ENCODE data around the gene DPH6. TPM values are rescaled to one million over a fixed set of nuclear protein-coding genes. Genes with fewer than 3 reads are reported as not detected.

The DPH6 gene
- total RNA-seq, 1 donor from 2014 or later: 20.6 TPM

DNA sequence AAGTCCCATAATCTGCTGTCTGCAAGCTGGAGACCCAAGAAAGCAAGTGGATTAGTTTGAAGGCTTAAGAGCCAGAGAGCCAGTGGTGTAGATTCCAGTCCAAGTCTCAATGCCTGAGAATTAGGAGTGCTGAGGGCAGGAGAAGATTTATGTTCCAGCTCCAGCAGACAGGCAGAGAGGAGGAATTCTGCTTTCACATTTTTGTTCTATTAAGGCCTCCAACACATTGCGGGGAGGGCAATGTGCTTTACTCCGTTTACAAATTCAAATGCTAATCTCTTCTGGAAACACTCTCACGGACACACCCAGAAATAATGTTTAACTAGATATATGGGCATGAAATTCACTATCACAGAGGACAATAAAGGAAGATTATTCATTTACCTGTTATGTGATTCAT, 54.0 kb downstream of the DPH6 start:
- TF ChIP-seq, protein P1, sequence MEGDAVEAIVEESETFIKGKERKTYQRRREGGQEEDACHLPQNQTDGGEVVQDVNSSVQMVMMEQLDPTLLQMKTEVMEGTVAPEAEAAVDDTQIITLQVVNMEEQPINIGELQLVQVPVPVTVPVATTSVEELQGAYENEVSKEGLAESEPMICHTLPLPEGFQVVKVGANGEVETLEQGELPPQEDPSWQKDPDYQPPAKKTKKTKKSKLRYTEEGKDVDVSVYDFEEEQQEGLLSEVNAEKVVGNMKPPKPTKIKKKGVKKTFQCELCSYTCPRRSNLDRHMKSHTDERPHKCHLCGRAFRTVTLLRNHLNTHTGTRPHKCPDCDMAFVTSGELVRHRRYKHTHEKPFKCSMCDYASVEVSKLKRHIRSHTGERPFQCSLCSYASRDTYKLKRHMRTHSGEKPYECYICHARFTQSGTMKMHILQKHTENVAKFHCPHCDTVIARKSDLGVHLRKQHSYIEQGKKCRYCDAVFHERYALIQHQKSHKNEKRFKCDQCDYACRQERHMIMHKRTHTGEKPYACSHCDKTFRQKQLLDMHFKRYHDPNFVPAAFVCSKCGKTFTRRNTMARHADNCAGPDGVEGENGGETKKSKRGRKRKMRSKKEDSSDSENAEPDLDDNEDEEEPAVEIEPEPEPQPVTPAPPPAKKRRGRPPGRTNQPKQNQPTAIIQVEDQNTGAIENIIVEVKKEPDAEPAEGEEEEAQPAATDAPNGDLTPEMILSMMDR (IDR thresholded peaks at IDR 0.05; ENCODE audit: unreplicated experiment): no peak
- Mint-ChIP-seq H3K9me3 (peaks cover 19% of the 10 kb centered on the region), H3K27me3 (ENCODE audit: low read depth) (no peaks in the 10 kb centered on the region), H3K4me3 (no peak overlapping the region), H3K36me3 (peaks cover 26% of the 10 kb centered on the region), H3K4me1 (peaks cover 2% of the 10 kb centered on the region), H3K27ac (no peak overlapping the region)
- no peak for DNase-seq (ENCODE audit: low spot score in 2 of 2, unreplicated experiment in 2 of 2)

DNA sequence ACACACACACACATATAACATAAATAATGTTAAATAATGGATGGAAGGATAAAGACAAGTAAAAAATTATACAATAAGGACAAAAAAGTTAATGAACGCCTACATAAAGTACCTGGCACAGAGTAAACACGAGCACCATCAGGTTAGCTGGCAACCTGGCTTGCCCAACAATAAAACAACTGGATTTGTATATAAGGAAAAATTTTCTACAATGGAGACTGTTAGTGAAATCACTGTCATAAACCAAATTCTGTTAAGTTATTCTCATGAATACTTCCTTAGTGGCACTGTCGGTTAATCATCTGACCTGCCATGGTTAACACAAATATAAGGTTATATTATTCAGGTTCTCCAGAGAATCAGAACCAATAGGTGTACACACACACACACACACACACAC, 54.8 kb downstream of the DPH6 start:
- no peak overlapping the region for H3K4me3 Mint-ChIP-seq
- peaks cover 25% of the 10 kb centered on the region for H3K9me3 Mint-ChIP-seq
- DNase-seq (ENCODE audit: low spot score in 2 of 2, unreplicated experiment in 2 of 2): no peak
- peaks cover 2% of the 10 kb centered on the region for H3K4me1 Mint-ChIP-seq
- peaks cover 33% of the 10 kb centered on the region for H3K36me3 Mint-ChIP-seq
- no peak overlapping the region for H3K27ac Mint-ChIP-seq
- TF ChIP-seq, protein P1 (IDR thresholded peaks at IDR 0.05; ENCODE audit: unreplicated experiment): no peak
- H3K27me3 Mint-ChIP-seq (ENCODE audit: low read depth): no peaks in the 10 kb centered on the region

DNA sequence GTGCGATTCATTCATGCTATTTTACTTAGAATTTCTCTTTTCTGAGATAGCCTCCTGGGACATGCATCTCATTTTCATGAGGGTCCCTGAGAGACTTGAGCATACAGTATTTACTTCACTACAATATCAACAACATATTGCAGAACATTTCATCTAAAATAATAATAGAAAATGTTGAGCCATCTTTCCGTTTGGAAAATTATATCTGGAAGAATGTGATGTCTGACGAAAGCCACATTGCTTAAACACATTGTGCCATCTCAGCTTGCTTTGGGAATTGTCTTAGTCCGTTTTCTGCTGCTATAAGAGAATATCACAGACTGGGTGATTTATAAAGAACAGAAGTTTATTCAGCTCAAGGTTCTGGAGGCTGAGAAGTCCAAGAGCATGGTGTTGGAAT, 55.5 kb downstream of the DPH6 start:
- no peak overlapping the region for H3K4me3 Mint-ChIP-seq
- peaks cover 40% of the 10 kb centered on the region for H3K36me3 Mint-ChIP-seq
- no peaks in the 10 kb centered on the region for H3K27me3 Mint-ChIP-seq (ENCODE audit: low read depth)
- H3K27ac Mint-ChIP-seq: no peak overlapping the region
- peaks cover 31% of the 10 kb centered on the region for H3K9me3 Mint-ChIP-seq
- TF ChIP-seq, protein P1 (IDR thresholded peaks at IDR 0.05; ENCODE audit: unreplicated experiment): no peak
- no peak for DNase-seq (ENCODE audit: low spot score in 2 of 2, unreplicated experiment in 2 of 2)
- peaks cover 2% of the 10 kb centered on the region for H3K4me1 Mint-ChIP-seq

DNA sequence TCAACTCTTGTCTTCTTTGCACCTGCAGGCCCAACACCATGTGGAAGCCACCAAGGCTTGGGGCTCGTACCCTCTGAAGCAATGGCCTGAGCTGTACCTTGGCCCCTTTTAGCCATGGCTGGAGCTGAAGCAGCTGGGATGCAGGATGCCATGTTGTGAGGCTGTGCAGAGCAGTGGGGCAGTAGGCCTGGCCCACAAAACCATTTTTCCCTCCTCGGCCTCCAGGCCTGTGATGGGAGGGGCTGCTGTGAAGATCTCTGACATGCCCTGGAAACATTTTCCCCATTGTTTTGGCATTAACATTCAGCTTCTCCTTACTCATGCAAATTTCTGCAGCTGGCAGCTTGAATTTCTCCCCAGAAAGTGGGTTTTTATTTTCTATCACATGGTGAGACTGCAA, 58.5 kb downstream of the DPH6 start:
- peaks cover 59% of the 10 kb centered on the region for H3K36me3 Mint-ChIP-seq
- H3K27ac Mint-ChIP-seq: no peak overlapping the region
- no peak overlapping the region for H3K4me3 Mint-ChIP-seq
- H3K27me3 Mint-ChIP-seq (ENCODE audit: low read depth): no peaks in the 10 kb centered on the region
- TF ChIP-seq, protein P1 (IDR thresholded peaks at IDR 0.05; ENCODE audit: unreplicated experiment): no peak
- DNase-seq (ENCODE audit: low spot score in 2 of 2, unreplicated experiment in 2 of 2): no peak
- H3K9me3 Mint-ChIP-seq: peaks cover 46% of the 10 kb centered on the region
- H3K4me1 Mint-ChIP-seq: peaks cover 2% of the 10 kb centered on the region

DNA sequence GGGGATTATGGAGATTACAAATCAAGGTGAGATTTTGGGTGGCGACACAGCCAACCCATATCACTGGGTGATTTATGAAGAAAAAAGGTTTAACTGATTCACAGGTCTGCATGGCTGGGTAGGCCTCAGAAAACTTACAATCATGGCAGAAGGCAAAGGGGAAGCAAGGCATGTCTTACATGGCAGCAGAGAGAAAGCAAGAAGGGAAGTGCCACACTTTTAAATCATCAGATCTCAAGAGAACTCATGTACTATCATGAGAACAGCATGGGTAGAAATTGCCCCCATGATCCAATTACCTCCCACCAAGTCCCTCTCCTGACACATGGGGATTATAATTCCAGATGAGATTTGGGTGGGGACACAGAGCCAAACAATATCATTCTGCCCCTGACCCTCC, 59.7 kb downstream of the DPH6 start:
- Mint-ChIP-seq H3K4me3 (no peak overlapping the region), H3K4me1 (peaks cover 9% of the 10 kb centered on the region), H3K36me3 (peaks cover 60% of the 10 kb centered on the region), H3K27ac (no peak overlapping the region), H3K9me3 (peaks cover 46% of the 10 kb centered on the region), H3K27me3 (ENCODE audit: low read depth) (no peaks in the 10 kb centered on the region)
- TF ChIP-seq, protein P1 (IDR thresholded peaks at IDR 0.05; ENCODE audit: unreplicated experiment): no peak
- DNase-seq (ENCODE audit: low spot score in 2 of 2, unreplicated experiment in 2 of 2): no peak

DNA sequence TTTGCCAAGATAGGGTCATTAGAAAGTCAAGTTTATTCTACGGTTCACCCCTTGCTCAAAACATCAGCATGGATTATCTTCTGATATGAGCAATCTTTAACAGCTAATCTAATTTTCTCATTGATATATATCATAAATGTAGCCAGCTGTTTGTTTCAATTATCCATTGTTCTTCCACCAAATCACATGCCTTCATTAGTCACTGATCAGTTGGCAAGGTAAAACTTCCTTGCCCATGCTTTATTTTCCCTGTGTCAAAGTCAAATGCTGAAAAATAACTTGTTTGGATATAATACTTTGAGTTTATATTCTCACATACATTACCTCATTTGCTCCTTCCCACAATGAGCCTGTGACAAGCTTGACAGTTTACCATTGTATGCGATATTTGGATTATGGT, 60.6 kb downstream of the DPH6 start:
- DNase-seq (ENCODE audit: low spot score in 2 of 2, unreplicated experiment in 2 of 2): no peak
- Mint-ChIP-seq H3K9me3 (peaks cover 46% of the 10 kb centered on the region), H3K27ac (no peak overlapping the region), H3K4me3 (no peak overlapping the region), H3K27me3 (ENCODE audit: low read depth) (no peaks in the 10 kb centered on the region), H3K4me1 (peaks cover 12% of the 10 kb centered on the region), H3K36me3 (peaks cover 58% of the 10 kb centered on the region)
- TF ChIP-seq, protein P1 (IDR thresholded peaks at IDR 0.05; ENCODE audit: unreplicated experiment): no peak

Measured in mesothelial cell of epicardium (in vitro differentiated cells).